Lung (tissue), 12 donors: ENCODE measurements around the gene CDH4. TPM values are rescaled to one million over a fixed set of nuclear protein-coding genes. Genes with fewer than 3 reads are reported as not detected.

Experiments
- ATAC-seq: fragments of 200-7000 bp; cut with Tn5 transposase; one replicate; pipeline ENCODE4 v1.9.1; 2020; ENCODE audit warnings: moderate number of reproducible peaks; ENCODE audit not compliant: insufficient read depth, low FRiP score
- DNase-seq, 3 donors: peaks; one replicate each; pipeline ENCODE4 v3.0.0-alpha.2; 2013 to 2017
- H3K27ac ChIP-seq, 2 donors: one replicate each; pipeline ENCODE4 v1.5.1; 2013; ENCODE audit warnings: mild to moderate bottlenecking in 2 of 2, moderate library complexity in 2 of 2, control low read depth in 1 of 2, inconsistent platforms in 1 of 2, low read depth in 1 of 2, low read length in 1 of 2
- H3K27me3 ChIP-seq, 3 donors: one replicate each; pipeline ENCODE4 v1.5.1; 2013; ENCODE audit warnings: low read length in 2 of 3; ENCODE audit not compliant: control insufficient read depth in 3 of 3, insufficient read depth in 3 of 3
- H3K36me3 ChIP-seq, 4 donors: one replicate each; pipeline ENCODE4 v1.5.1; 2013; ENCODE audit warnings: low read length in 4 of 4, mild to moderate bottlenecking in 1 of 4, moderate library complexity in 1 of 4; ENCODE audit not compliant: control insufficient read depth in 4 of 4, insufficient read depth in 4 of 4
- H3K4me1 ChIP-seq, 5 donors: one replicate each; pipeline ENCODE4 v1.5.1; 2013; ENCODE audit warnings: low read length in 5 of 5, mild to moderate bottlenecking in 2 of 5, moderate library complexity in 1 of 5; ENCODE audit not compliant: control insufficient read depth in 5 of 5, insufficient read depth in 5 of 5
- H3K4me3 ChIP-seq: one replicate; pipeline ENCODE4 v1.5.1; 2013; ENCODE audit warnings: mild to moderate bottlenecking, control low read depth, moderate library complexity
- H3K9ac ChIP-seq, 2 donors: one replicate each; pipeline ENCODE4 v1.5.1; 2013; ENCODE audit warnings: low read length in 2 of 2, control low read depth in 1 of 2; ENCODE audit not compliant: insufficient read depth in 1 of 2
- H3K9me3 ChIP-seq, 4 donors: one replicate each; pipeline ENCODE4 v1.5.1; 2013; ENCODE audit warnings: low read length in 3 of 4, mild to moderate bottlenecking in 1 of 4, moderate library complexity in 1 of 4; ENCODE audit not compliant: control insufficient read depth in 4 of 4, insufficient read depth in 3 of 4
- CTCF ChIP-seq: IDR thresholded peaks from 2 replicates; pipeline ENCODE4 v1.5.1; 2012; ENCODE audit warnings: mild to moderate bottlenecking; ENCODE audit errors: control extremely low read depth, extremely low read depth
- WGBS, 2 donors: extraction: QIAGEN DNeasy Blood & Tissue Kit; methylation state at CpG; one replicate each; pipeline ENCODE4 v1.1.7; 2013; 5-methylcytosine and 5-hydroxymethylcytosine counted together
- polyA plus RNA-seq, 2 donors: library from polyadenylated mRNA; stranded (reverse); fragments of 200-250 nt; gene quantifications; one replicate each; pipeline ENCODE4 v1.2.1, GENCODE V29; 2013
- total RNA-seq, 2 donors: library from RNA; depleted of rRNA in 1 of 2; stranded (reverse); fragments of >200 nt in 1 of 2; gene quantifications; one replicate each; pipeline ENCODE4 v1.2.1, GENCODE V29; 2014 to 2021
- donor health status: control.
- donor health status: control.
- donor health status: Bipolar disorder and iron deficiency.
- donor health status: healthy.
- donor health status: DM: yes; HTN: yes; CAD: no.

Gene CDH4
- total and polyA plus RNA-seq, 4 donors, result 0.10 to 2.1 (median 0.34) TPM

- Histone ChIP-seq H3K9me3 (peaks cover 0 to 12% (median 0%) of the 10 kb centered on the region in 4 donors), H3K9ac (no peak overlapping the region), H3K4me1 (no peaks in the 10 kb centered on the region), H3K27me3 (peaks cover 0 to 14% (median 0%) of the 10 kb centered on the region in 3 donors), H3K27ac (no peak overlapping the region), H3K36me3 (no peaks in the 10 kb centered on the region), H3K4me3 (no peak overlapping the region)
- WGBS, 2 donors, result 79 to 86% methylated on average over 18 of the region's 18 CpGs
- no peak for TF ChIP-seq CTCF
- ATAC-seq, result no peak
- no peak for DNase-seq
These were observed 230.2 kb downstream of the CDH4 start for GRCh38 chr20:61482056-61482887.

- ATAC-seq (no peak), DNase-seq (no peak)
- Histone ChIP-seq H3K9me3 (peaks cover 0 to 9% (median 0%) of the 10 kb centered on the region in 4 donors), H3K4me1 (no peaks in the 10 kb centered on the region), H3K27ac (no peak overlapping the region), H3K4me3 (no peak overlapping the region), H3K9ac (no peak overlapping the region), H3K36me3 (no peaks in the 10 kb centered on the region), H3K27me3 (peaks cover 0 to 15% (median 0%) of the 10 kb centered on the region in 3 donors)
- 79 to 87% methylated on average over 3 of the region's 3 CpGs for WGBS, 2 donors
- TF ChIP-seq CTCF, result no peak
These were observed 230.8 kb downstream of the CDH4 start for GRCh38 chr20:61482901-61483300.

- ATAC-seq (no peak), DNase-seq (no peak)
- Histone ChIP-seq H3K27me3 (peaks cover 0 to 17% (median 0%) of the 10 kb centered on the region in 3 donors), H3K4me3 (no peak overlapping the region), H3K9me3 (peaks cover 0 to 5% (median 0%) of the 10 kb centered on the region in 4 donors), H3K9ac (no peak overlapping the region), H3K4me1 (no peaks in the 10 kb centered on the region), H3K27ac (no peak overlapping the region), H3K36me3 (no peaks in the 10 kb centered on the region)
- no peak for TF ChIP-seq CTCF
- WGBS, 2 donors, result 85 to 92% methylated on average over 16 of the region's 16 CpGs
These were observed 231.4 kb downstream of the CDH4 start for GRCh38 chr20:61483336-61484067.
